Endodermal cell (in vitro differentiated cells): ENCODE data around the gene EPHA4. TPM values are rescaled to one million over a fixed set of nuclear protein-coding genes. Genes with fewer than 3 reads are reported as not detected.

Experiments used
- DNase-seq: peaks from one replicate; pipeline ENCODE4 v3.0.0-alpha.2; 2017
- H3K27ac ChIP-seq: 2 replicates; pipeline ENCODE4 v1.5.1; 2013; ENCODE audit warnings: mild to moderate bottlenecking, low read depth, low read length, moderate library complexity
- H3K27me3 ChIP-seq: 2 replicates; pipeline ENCODE4 v1.6.1; 2013; ENCODE audit warnings: mild to moderate bottlenecking, low read length, moderate library complexity; ENCODE audit not compliant: insufficient read depth, control insufficient read depth, poor library complexity, severe bottlenecking
- H3K36me3 ChIP-seq: 2 replicates; pipeline ENCODE4 v1.7.0; 2013; ENCODE audit warnings: mild to moderate bottlenecking, low read length, moderate library complexity; ENCODE audit not compliant: control insufficient read depth, insufficient read depth
- H3K4me1 ChIP-seq: one replicate; pipeline ENCODE4 v1.7.0; 2013; ENCODE audit warnings: low read length; ENCODE audit not compliant: control insufficient read depth, insufficient read depth
- H3K4me3 ChIP-seq: 2 replicates; pipeline ENCODE4 v1.5.1; 2013; ENCODE audit warnings: mild to moderate bottlenecking, low read length, moderate library complexity
- H3K9ac ChIP-seq: 2 replicates; pipeline ENCODE4 v1.6.1; 2013; ENCODE audit warnings: mild to moderate bottlenecking, low read length, moderate library complexity; ENCODE audit not compliant: poor library complexity, severe bottlenecking; ENCODE audit errors: extremely low read depth
- H3K9me3 ChIP-seq: 2 replicates; pipeline ENCODE4 v1.6.1; 2013; ENCODE audit warnings: mild to moderate bottlenecking, low read length, moderate library complexity; ENCODE audit not compliant: control insufficient read depth
- H3K27ac Mint-ChIP-seq: 2 replicates; pipeline ENCODE4 v1.8.0; 2020; ENCODE audit warnings: mixed read lengths
- H3K27me3 Mint-ChIP-seq: 2 replicates; pipeline ENCODE4 v1.8.0; 2021; ENCODE audit warnings: mild to moderate bottlenecking, mixed read lengths; ENCODE audit not compliant: insufficient read depth
- H3K36me3 Mint-ChIP-seq: 2 replicates; pipeline ENCODE4 v1.8.0; 2020; ENCODE audit warnings: low read depth, mixed read lengths
- H3K4me1 Mint-ChIP-seq: 2 replicates; pipeline ENCODE4 v1.8.0; 2020; ENCODE audit warnings: mixed read lengths
- H3K4me3 Mint-ChIP-seq: 2 replicates; pipeline ENCODE4 v1.8.0; 2020; ENCODE audit warnings: mild to moderate bottlenecking, moderate library complexity, mixed read lengths
- H3K9me3 Mint-ChIP-seq: 2 replicates; pipeline ENCODE4 v1.8.0; 2020; ENCODE audit warnings: mild to moderate bottlenecking, mixed read lengths
- WGBS, 2 experiments: methylation state at CpG; one replicate each; pipeline versions ENCODE4 v1.1.5 to v1.1.7; 2013; ENCODE audit warnings: missing lambda C conversion rate in 2 of 2, mixed read lengths in 1 of 2; ENCODE audit not compliant: insufficient coverage in 1 of 2, insufficient read length in 1 of 2; 5-methylcytosine and 5-hydroxymethylcytosine counted together
- total RNA-seq, 2 donors: library from RNA; stranded (reverse); fragmentation: NEBNext Ultra II Directional in 1 of 2; extraction: Animal tissue kit (Norgen Biotek cat#: 25700) in 1 of 2; gene quantifications; 2 replicates in 1 of 2; 3 replicates in 1 of 2; pipeline ENCODE4 v1.2.1, GENCODE V29; 2021
- TF ChIP-seq, protein P1 (sequence below): fragments of 200-600 bp; sonication (generic); conservative IDR thresholded peaks from 2 replicates; pipeline ENCODE4 v1.5.0; 2021; ENCODE audit warnings: antibody characterized with exemption, mild to moderate bottlenecking

Gene EPHA4
- total RNA-seq, 2 donors from 2014 or later = 74.1 to 87.3 TPM

DNA sequence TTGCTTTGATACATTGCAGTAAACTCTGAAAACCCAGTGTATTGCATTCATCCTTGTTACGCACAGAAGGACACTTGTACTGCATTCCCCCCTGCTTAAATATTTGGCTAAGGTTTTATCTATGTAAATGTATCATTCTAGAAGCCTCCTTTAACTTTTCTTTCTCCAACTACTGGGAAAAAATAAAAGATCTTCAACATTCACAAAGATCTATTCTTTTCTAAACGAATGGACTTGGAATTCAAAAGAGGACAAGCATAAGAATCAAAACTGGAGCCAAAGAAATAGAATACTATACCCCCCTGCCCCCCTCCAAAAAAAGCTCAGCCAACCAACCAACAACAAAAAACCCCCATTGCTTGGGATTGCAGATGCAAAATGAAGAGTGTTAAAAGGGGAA lies 136.9 kb downstream of the EPHA4 start:
- Histone ChIP-seq H3K4me3 (no peak overlapping the region), H3K4me1 (peaks cover 10% of the 10 kb centered on the region), H3K9ac (no peak overlapping the region), H3K36me3 (peaks cover 84% of the 10 kb centered on the region), H3K27ac (no peak overlapping the region), H3K9me3 (no peaks in the 10 kb centered on the region), H3K27me3 (no peaks in the 10 kb centered on the region)
- WGBS, 2 experiments = 50 to 73% methylated on average over 1 to 2 of the region's 2 CpGs
- no peak for DNase-seq
- Mint-ChIP-seq H3K27me3 (no peaks in the 10 kb centered on the region), H3K4me1 (peaks cover 41% of the 10 kb centered on the region), H3K9me3 (no peaks in the 10 kb centered on the region), H3K4me3 (no peak overlapping the region), H3K36me3 (peaks cover 70% of the 10 kb centered on the region), H3K27ac (peak overlapping the region; percentile 50)
- TF ChIP-seq, protein P1, sequence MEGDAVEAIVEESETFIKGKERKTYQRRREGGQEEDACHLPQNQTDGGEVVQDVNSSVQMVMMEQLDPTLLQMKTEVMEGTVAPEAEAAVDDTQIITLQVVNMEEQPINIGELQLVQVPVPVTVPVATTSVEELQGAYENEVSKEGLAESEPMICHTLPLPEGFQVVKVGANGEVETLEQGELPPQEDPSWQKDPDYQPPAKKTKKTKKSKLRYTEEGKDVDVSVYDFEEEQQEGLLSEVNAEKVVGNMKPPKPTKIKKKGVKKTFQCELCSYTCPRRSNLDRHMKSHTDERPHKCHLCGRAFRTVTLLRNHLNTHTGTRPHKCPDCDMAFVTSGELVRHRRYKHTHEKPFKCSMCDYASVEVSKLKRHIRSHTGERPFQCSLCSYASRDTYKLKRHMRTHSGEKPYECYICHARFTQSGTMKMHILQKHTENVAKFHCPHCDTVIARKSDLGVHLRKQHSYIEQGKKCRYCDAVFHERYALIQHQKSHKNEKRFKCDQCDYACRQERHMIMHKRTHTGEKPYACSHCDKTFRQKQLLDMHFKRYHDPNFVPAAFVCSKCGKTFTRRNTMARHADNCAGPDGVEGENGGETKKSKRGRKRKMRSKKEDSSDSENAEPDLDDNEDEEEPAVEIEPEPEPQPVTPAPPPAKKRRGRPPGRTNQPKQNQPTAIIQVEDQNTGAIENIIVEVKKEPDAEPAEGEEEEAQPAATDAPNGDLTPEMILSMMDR = no peak

DNA sequence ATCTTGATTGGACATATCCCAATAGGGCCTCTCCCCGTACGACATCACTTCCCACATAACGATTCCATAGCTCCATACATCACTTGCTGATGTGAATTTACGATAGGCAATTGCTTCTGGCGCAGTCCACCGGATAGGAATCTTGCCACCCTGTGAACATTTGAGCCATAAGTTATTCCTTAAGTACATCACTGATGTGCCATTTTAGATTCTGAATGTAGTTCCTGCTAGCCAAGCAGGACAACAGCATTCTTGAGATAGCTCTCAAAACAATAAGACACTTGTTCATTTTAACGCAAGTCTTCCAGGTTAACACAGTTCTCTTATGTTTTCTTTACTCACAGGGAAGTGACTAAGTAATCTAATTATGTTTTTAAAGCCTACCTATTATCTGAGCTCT lies 138.0 kb downstream of the EPHA4 start:
- Mint-ChIP-seq H3K36me3 (peaks cover 69% of the 10 kb centered on the region), H3K27ac (no peak overlapping the region)
- H3K4me3 ChIP-seq = no peak overlapping the region

DNA sequence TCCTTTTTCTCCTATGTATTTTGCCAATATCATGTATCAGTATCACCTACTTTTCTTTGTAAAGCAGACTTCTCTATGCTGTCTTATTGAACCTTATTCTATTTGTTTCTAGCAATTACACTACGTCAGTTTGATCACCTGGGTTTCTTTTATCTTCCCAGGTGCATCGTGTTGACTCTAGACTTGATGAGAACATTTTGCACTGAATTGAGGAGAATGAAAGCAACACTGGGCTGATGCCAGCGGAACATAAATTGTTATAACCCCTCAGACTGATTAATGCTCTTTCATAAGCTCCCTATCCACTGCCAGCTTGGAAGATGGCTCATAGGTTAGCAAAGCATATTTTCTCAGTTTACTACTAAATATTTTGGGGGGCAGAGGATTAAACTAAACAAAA lies 140.6 kb downstream of the EPHA4 start:
- WGBS, 2 experiments = 85 to 92% methylated on average over 2 to 3 of the region's 3 CpGs
- Mint-ChIP-seq H3K36me3 (peaks cover 59% of the 10 kb centered on the region), H3K27ac (no peak overlapping the region), H3K4me1 (peaks cover 29% of the 10 kb centered on the region), H3K27me3 (no peaks in the 10 kb centered on the region), H3K9me3 (no peaks in the 10 kb centered on the region), H3K4me3 (no peak overlapping the region)
- H3K4me1 ChIP-seq = peaks cover 10% of the 10 kb centered on the region
- no peak overlapping the region for H3K4me3 ChIP-seq
- peaks cover 80% of the 10 kb centered on the region for H3K36me3 ChIP-seq
- H3K27me3 ChIP-seq = no peaks in the 10 kb centered on the region
- H3K27ac ChIP-seq = no peak overlapping the region
- DNase-seq = no peak
- H3K9me3 ChIP-seq = no peaks in the 10 kb centered on the region
- H3K9ac ChIP-seq = no peak overlapping the region
- TF ChIP-seq, protein P1 = no peak

More for the DNA sequence above, 138.0 kb downstream of the EPHA4 start:
- peaks cover 10% of the 10 kb centered on the region for H3K4me1 ChIP-seq
- Mint-ChIP-seq H3K4me1 (peaks cover 34% of the 10 kb centered on the region), H3K27me3 (no peaks in the 10 kb centered on the region), H3K4me3 (no peak overlapping the region), H3K9me3 (no peaks in the 10 kb centered on the region)
- WGBS, 2 experiments = 96 to 98% methylated on average over 6 to 7 of the region's 7 CpGs
- DNase-seq = no peak
- H3K36me3 ChIP-seq = peaks cover 82% of the 10 kb centered on the region
- H3K27ac ChIP-seq = no peak overlapping the region
- H3K27me3 ChIP-seq = no peaks in the 10 kb centered on the region
- TF ChIP-seq, protein P1 = no peak
- no peak overlapping the region for H3K9ac ChIP-seq
- no peaks in the 10 kb centered on the region for H3K9me3 ChIP-seq
